GM12865 (cell line): ENCODE measurements around the gene BRD1.

Experiments used
- DNase-seq: peaks from one replicate; pipeline ENCODE4 v3.0.0; 2010; ENCODE audit warnings: low read depth
- H3K4me3 ChIP-seq: 2 replicates; pipeline ENCODE4 v1.5.1; 2011; ENCODE audit warnings: mild to moderate bottlenecking, low read depth, low read length, control low read depth
- CTCF ChIP-seq: IDR thresholded peaks from 2 replicates; pipeline ENCODE4 v1.5.1; 2011; ENCODE audit warnings: low read length, control low read depth, low read depth, inconsistent platforms; ENCODE audit not compliant: insufficient read depth; ENCODE audit errors: missing control alignments

BRD1 gene

GRCh38 chr22:49827853-49828598 is at the start of gene BRD1:
TSS of gene BRD1 (minus strand) at chr22:49827873. CDS start at chr22:49824317, 3,556 bp downstream.
- peak; percentile 83 for DNase-seq

DNA sequence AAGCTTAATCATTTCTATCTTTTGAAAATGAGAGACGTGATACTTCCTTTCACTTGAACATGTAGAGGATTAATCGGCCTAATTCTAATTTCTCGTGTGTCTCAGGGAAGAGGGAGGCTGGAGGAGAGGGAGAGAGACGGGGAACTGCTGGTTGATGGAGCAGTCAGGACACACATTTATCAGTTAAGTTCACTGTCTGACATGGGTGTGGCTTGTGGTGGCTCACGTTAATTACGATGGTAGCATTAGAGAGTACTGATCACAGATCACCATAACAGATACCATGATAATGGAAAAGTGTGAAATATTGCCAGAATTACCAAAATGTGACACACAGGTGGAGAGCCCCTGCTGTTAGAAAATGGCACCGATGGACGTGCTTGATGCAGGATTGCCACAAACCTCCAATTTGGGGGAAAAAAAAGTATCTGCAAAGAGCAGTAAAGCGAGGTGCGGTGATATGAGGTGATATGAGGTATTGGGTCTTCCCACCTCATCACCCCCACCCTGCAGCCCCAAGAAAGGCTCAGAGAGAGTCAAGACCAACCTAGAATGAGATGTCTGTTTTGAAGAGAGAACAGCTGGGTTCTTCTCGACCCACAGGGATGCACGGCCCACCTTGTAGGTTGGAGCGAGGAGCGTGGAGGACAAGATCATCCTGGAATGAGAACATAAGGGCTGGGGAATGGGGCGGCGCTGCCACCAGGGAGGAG is 45.7 kb upstream of the BRD1 start:
- no peak for TF ChIP-seq CTCF
- no peak for DNase-seq
- no peak overlapping the region for H3K4me3 ChIP-seq

More at GRCh38 chr22:49827853-49828598, at the start of gene BRD1:
- TF ChIP-seq CTCF = no peak
- peak within 1 kb of the TSS; percentile 94 for H3K4me3 ChIP-seq

DNA sequence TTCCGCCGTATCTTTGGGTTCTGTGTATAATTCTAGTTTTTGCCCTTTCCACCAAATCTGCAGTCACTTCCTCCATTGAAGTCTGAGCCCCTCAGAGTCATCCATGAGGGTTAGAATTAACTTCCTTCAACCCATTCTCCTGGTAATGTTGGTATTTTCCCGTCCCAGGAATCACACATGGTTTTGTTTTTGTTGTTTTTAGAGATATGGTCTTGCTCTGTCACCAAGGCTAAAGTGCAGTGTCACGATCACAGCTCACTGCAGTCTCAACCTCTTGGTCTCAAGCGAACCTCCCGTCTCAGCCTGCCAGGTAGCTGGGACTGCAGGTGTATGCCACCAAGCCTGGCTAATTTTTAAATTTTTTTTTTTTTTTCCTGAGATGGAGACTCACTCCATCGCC is 44.7 kb upstream of the BRD1 start:
- DNase-seq = no peak
- H3K4me3 ChIP-seq = no peak overlapping the region
- TF ChIP-seq CTCF = no peak

DNA sequence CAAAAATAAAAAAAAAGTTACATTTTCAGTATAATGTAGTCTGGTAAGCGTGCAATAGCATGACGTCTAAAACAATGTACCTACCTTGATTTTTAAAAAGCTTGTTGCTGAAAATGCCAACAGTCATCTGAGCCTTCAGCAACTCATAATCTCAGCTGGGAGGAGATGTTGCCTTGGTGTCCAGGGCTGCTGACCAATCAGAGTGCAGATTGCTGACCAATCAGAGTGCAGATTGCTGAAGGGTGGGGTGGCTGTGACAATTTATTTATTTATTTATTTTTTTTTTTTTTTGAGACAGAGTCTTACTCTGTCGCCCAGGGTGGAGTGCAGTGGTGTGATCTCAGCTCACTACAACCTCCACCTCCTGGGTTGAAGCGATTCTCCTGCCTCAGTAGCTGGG is 43.8 kb upstream of the BRD1 start:
- no peak for TF ChIP-seq CTCF
- no peak overlapping the region for H3K4me3 ChIP-seq
- no peak for DNase-seq

DNA sequence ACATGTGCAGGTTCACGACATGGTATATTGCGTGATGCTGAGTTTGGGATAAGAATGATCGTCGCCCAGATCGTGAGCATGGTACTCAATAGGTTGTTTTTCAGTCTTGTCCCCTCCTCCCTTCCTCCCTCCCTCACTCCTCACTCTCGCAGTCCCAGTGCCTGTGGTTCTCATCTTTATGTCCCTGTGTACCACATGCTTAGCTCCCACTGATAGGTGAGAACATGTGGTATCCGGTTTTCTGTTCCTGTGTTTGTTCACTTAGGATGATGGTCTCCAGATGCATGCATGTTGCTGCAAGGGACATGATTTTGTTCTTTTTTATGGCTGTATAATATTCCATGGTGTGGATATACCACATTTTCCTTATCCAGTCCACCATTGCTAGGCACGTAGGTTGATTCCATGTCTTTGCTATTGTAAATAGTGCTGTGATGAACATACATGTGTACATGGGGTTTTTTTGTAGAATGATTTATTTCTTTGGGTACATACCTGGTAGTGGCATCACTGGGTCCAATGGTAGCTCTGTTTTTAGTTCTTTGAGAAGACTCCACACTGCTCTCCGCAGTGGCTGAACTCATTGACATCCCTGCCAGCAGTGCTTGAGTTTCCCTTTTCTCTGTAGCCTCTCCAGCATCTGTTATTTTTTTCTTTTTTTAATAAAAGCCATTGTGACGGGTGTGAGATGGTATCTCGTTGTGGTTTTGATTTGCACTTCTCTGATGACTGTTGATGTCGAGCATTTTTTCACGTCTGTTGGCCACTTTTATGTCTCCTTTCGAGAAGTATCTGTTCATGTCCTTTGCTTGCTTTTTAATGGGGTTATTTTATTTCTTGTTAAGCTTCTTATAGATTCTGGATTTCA is 42.4 kb upstream of the BRD1 start:
- no peak overlapping the region for H3K4me3 ChIP-seq
- no peak for TF ChIP-seq CTCF
- no peak for DNase-seq

DNA sequence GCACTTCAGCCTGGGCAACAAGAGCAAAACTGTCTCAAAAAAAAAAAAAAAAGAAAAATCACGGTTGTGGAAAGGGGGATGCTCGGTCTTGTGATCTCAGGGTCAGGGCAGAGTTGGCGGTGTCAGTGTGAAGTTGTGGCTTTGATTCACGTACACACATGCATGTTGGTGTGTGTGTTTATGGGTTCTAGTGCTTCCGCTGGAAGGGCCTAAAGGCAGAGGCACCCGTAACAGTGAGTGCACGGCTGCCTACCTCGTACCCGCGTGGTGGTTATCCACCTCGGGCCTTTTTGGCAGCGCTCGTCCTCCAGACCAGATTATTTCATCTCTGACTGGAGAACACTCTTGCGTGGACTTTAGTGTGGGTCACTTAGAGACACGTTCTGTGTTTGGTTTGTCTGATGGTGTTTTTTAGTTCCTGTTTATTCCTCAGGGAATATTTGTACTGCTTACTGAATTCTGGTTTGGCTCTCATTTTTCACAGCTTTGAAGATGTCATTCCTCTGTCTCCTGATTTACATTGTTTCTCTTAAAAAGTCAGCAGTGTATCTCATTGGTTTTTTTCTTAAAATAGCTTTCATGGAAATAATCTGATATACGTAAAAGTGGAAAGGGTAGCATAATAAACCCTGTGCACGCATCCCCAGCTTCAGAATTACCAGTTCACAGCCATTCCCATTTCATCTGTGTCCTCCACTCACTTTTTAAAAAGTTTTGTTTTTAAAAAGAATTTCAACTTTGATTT is 41.6 kb upstream of the BRD1 start:
- TF ChIP-seq CTCF = no peak

More for the DNA sequence above, 41.6 kb upstream of the BRD1 start:
- DNase-seq = no peak
- H3K4me3 ChIP-seq = no peak overlapping the region
